ENCODE data around the gene PUS7L.
"Not testable (repeated sequence)": the region's sequence is repeated elsewhere in the genome, so short reads cannot be mapped to it uniquely, and the experiment has no call there.

Gene PUS7L, protein sequence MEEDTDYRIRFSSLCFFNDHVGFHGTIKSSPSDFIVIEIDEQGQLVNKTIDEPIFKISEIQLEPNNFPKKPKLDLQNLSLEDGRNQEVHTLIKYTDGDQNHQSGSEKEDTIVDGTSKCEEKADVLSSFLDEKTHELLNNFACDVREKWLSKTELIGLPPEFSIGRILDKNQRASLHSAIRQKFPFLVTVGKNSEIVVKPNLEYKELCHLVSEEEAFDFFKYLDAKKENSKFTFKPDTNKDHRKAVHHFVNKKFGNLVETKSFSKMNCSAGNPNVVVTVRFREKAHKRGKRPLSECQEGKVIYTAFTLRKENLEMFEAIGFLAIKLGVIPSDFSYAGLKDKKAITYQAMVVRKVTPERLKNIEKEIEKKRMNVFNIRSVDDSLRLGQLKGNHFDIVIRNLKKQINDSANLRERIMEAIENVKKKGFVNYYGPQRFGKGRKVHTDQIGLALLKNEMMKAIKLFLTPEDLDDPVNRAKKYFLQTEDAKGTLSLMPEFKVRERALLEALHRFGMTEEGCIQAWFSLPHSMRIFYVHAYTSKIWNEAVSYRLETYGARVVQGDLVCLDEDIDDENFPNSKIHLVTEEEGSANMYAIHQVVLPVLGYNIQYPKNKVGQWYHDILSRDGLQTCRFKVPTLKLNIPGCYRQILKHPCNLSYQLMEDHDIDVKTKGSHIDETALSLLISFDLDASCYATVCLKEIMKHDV

DNA sequence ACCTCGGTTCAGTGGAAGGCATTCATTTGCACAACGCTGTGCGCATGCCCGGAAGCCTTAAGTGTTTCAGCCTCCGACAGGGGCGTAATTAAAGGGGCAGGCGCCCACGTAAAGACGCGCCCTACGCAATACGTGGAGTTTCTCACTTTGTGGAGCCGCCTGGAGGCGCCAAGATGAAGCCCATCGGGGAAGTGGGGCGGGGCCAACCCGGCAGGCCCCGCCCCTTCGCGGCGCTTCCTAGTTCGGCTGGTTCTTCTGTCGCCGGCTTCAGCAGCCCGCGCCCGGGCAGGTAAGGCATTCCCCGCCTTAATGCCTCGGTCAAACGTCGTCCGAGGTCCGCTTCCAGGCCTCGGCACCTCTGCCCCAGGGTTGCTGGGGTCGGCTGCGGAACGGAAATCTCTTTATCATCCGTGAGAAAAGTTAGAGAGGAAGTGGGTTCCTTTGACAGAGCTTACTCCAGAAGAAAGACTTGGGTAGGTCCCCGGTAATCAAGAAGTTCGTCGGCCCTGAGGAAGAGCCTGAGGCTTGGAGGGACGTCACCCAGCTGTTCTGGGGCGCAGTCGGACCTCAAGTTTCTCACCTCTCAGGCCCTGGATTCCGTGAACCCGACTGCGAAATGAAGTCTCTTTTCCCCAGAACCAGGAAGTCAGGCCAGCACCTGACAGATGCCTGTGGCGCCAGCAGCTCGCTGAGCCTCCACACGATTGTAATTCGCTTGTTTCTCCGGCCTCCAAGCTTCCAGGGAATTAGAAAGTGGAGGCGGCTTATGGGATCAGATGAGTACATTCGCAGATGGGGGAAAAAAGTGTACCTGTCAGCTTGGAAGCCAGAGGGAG, at the start of gene PUS7L, which contains the start of gene IRAK4:
PUS7L (minus strand) TSS at position 63 of the 836 bp plus-strand sequence. CDS start 3,545 bp downstream, outside the sequence.
IRAK4 (plus strand) TSS at position 224 of the 836 bp plus-strand sequence. CDS start 9,161 bp downstream, outside the sequence.
- DNase-seq: peak; percentile 97

DNA sequence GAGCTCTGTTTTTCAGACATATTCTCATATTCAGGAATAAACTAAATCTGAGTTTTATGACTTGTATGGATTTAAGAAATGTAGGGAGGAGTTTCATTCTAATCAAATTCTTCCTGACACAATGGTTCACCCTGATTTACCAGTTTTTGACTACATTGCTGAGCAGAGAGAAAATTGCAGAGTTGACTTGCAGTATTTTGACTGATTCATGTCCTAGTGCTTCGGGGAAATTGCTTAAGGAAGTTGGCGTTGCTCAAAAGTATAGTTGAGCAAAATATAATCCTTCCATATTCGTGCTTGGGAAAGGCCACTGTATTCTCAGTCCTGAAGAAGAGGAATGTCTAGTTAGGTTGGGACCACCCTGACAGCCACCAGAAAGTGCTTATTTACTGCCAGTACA, 48.8 kb upstream of the PUS7L start:
- DNase-seq: no peak

DNA sequence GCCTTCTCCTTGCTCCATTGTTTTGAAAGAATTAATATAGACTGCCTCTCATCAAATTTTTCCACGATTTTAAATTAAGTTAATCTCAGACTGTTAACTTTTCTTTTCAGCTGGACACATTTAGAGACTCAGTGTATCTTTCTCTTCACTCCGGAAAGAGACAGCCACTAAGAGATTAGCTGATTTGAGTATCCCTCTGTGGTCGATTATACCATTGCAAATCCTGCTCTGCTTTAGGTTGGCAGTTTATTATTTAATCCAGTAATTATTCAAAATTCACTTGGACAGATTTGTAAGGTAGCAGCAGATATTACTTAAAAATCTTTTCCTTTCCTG, 48.1 kb upstream of the PUS7L start:
- DNase-seq: no peak

DNA sequence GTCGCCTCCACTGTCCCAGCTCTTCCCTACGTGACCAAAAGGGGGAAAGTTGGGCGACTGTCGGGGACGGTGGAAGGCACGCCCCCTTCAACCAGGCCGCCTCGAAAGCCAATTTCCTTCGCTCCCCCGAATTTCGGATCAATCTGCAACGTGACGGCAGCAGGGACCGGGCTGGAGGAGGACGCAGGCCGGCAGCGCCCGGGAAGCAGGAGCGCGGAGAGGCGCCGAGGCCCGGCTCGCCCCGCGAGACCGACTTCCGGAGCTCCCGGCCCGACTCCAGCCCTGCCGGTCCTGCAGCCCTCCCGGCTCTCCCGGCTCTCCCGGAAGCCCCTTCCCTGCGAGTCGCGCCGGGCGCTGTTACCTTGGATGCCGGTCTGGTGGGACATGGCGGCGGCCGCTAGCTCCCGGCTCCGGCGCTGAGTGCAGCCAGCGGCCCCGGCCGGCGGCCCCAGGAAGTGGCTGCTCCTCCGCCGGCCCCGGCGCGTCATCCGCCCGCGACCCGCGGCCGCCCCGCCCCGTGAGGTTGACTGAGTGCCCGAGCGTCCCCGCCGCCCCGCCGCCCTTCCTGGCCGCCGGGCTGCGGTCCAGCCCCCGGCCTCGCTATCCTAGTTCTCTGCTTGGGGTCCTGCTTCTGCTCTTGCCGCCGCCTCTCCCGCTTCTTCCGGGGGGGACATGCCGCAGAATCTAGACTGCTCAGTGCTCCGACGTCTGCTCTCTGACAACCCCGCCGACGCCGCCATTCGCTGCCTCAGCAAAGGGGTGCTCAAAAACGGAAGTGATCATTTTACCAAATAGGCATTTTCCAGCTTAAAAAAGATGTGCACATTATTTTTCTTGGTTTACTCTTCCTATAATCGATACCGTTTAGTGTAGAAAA, 47.5 kb upstream of the PUS7L start, which contains the start of gene TWF1:
TWF1 (minus strand) TSS at position 458 of the 877 bp plus-strand sequence; CDS start at position 386, 72 bp downstream.
- DNase-seq: peak; percentile 94

DNA sequence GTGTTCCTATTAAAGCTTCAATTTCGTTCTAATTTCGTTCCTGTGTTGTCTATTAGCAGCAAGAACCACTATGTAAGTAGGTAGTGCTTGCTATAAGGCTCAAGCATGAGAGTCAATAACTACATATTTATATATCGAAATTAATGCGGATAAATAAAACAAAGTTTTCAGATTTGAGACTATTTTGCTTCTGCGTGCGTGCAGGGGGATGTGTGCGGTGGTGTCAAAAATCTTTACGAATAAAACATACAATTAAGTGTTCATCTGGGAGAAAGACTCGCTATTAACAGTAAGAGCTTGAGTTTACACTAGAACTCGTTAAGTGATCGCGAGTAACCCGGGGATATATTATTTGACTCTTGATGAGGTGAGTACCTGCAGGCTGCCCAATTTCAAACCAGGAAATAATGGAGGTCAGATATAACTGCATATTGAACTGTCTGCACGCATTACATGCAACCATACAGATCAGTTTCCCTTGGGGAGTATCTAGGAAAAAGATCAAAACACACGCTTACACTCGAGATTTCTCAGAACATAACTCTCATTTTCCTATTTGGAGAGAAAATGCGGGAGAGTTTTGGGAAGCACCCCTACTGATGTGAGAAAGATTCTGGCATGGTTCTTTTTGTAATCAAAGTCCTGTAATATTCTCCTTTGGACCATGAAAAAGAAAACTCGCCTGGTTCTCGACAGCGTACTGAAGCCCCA, 46.7 kb upstream of the PUS7L start:
- no peak for DNase-seq

DNA sequence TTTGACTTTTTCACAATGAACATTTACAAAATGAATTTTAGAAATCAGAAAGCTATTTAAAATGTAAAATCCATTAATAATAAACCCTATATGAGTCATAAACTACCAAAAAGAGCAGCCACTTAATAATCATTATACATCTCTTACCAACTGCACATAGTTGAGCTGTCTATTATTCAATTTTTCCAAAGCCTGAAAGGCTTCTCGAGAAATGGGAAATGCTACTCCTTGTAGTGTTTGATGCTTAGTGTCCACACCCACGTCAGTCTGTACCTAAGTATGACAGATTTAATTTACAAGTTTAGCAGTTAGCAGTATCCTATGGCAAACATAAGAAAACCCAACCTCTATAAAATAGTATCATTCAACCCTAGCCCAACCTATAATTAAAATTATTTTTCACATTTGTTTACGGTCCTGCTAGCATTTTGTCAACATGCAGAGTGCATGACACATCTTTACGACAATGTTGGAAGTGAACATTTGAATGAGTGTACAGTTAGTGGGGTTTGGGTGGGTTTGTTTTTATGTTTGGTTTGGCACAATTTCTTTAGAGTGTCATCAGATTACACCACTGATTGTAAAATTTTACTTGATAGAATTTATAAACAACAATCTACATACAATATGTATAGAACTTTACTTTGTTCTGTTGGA, 39.1 kb upstream of the PUS7L start:
- DNase-seq: no peak

DNA sequence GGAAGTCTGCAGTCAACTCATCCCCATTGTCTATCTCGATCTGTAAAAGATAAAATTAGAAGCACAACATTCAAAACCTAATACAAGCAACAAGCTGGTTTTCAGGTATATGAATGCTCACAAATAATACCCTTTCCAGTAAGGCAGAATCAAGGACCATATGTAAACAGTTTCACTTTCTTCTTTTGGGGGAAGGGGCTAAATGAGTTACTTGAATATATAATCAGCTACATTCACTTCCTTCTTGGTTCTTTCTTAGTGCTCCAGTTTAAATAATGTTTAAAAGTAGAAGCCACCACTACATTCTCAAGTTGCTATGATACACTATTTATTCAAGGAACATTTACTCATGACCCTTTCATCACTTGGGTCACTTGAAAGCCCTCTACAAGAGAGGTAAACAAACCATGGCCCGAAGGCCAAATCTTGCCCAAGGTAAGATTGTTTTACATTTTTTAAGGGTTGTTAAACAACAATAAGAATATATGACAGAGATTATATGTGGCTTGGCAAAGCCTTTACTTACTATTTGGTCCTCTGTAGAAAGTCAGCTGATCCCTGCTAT, 37.2 kb upstream of the PUS7L start:
- DNase-seq: no peak

DNA sequence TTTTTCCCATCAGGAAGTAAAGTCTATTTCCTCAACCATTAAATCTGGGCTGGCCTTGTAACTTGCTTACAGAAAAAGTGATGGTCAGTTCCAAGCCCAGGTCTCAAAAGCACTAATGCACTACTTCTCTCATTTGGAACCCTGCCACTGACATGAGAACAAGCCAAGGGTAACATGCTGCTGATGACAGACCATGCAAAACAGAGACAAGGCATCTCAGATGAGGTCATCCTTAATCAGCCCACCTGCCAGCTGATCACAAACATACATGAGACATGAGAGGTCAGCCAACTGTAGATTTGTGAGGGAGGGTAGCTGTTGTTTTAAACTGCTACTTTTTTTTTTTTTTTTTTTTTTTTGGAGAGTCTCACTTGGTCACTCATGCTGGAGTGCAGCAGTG, 31.4 kb upstream of the PUS7L start:
- peak; percentile 40 for DNase-seq

DNA sequence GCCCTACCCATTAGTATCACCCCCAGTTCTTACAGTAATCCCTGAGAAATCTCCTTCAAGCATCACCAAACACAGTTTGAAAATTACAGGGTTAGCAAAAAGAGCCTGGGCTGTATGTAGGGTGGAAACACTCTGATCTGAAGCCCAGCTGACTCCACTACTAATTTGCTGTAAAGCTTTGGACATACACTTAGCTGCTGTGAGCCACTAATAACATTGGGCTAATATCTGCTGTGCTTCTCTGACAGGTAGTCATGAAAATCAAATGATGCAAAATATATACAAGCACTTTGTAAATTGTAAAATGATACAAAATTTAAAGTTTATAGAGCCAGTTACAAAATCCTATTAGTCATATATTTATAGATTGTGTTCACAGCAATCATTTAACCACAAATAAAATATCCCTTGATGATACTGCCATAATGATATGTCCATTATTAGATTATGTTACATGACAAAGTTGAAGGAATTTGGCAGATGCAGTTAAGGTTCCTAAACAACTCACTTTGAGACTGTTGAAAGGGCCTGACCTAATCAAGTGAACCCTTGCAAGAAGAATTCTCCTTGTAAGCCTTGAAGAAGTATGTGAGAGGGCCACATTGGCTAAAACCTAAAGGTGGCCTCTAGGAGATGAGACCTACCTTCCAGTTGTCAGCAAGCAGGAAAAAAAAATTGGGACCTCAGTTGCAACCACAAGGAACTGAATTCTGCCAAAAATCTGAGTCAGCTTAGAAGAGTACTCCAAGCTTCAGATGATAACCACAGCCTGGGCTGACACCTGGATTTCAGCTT, 28.5 kb upstream of the PUS7L start:
- DNase-seq: no peak

DNA sequence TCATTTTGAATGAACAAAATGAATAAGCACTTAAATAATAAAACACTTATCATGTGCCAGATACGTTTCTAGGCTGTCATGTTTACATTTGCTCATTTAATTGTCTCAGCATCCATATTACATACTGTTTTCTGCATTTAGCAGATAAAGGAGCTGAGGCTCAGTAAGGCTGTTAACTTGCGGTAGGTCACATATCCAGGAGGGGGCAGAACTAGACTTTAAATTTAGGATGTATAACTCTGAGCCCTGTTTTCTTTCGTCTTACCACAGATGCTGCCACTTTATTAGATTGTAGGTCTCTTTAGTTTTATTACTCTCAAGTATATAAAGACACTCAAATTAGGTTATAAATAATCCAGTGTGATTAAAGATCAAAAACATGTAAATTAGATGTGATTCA, 17.9 kb upstream of the PUS7L start:
- DNase-seq: no peak

DNA sequence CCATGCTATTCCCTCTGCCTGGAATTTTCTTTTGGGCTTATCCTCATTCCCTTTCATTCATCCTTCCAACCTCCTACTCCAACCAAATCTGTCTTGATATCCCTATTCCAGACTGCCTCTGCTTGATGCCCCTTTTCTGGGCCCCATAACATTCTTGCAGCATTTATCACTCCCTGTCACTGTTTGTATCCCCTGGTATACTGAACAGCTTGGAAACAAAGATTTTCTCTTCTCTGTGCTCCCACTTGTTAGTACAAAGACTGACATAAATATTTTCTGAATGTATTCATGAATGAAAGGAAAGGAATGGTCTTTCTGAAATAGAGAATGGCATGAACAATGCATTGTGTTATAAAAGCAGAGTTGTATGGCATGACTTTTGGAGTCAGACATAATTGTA, 7.7 kb upstream of the PUS7L start:
- no peak for DNase-seq

DNA sequence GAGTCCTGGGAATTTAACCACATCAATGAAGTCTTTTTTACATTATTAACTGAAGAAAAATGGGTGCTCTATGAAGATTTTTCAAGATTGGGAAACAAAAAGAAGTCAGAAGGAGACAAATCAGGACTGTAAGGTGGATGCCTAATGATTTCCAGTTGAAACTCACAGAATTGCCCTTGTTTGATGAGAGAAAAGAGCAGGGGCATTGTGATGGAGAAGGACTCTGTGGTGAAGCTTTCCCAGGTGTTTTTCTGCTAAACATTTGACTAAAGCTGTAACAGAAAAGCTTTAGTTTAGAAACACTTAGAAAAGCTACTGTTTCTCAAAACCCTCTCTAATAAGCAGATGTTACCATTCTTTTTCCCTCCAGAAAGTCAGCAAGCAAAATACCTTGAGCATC, 5.9 kb upstream of the PUS7L start:
- DNase-seq: no peak

DNA sequence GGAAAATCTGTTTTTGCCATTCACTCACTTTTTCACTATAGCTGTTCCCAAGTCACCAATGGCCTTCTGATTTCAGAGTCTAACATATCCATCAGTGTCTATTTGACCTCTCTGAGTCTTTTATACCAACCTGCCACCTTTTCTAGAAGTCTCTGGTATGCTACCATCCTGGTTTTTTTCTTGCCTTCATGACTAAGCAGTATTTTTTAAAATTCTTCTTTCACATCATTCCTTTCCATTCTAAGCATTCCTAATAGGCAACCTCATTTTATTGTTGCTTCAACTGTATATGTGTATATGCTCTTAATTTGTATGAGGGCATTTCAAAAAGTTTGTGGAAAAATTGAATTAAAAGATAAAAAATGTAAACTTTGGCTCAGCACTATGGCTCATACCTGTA, 5.2 kb upstream of the PUS7L start:
- no peak for DNase-seq

DNA sequence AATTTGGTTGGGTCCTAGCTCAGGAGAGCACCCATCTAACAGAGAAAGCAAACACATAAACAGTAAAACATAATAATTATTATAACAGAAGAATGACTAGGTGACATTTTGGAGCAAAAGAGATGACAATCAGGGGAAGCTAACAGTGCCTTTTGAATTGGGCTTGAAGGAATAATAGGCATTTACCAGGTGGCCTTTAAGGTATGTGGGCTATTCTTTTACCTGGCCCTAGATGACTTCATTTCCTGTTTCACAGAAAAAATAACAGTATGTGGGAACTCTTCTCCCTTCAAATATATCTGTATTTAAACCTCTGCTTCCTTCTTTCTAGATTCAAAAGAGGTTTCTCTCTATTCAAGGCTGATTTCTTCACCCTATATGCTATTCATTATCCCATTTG, 4.0 kb upstream of the PUS7L start:
- no peak for DNase-seq

DNA sequence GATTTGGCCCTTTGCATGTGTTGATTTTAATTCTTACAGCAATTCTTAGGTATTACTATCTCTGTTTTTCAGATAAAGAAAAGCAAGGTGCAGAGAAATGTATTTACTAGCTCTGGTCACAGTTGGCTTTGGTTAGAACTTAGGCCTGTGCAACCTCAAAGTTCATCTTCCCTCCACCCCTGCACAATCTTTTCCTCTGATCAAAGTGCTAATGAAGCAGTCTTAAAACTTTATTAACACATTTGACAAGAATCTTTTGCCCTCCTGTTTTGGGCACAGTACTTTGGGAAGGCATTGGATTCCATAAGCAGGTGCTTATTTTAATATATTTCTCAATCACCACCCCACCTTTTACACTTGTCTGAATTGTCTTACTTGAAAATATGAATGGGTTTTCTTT, 2.9 kb upstream of the PUS7L start:
- DNase-seq: no peak

DNA sequence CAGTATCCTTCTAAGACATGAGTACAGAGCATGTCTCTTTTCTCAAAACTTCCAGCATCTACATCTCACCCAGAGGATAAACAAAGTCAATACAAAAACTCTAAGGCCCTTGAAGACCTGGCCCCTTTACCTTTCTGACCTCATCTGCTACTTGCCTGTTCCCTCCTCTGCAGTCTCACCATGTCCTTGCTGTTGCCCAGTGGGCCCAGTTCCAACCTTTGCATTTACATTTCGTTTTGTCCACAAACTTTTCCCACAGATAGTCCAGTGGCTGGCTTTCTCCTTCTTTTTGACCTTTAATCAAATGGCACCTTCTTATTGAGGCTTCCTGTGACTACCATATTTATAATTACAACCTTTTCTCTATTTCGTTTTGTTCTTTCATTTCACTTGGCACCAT, 1.8 kb upstream of the PUS7L start:
- DNase-seq: no peak

DNA sequence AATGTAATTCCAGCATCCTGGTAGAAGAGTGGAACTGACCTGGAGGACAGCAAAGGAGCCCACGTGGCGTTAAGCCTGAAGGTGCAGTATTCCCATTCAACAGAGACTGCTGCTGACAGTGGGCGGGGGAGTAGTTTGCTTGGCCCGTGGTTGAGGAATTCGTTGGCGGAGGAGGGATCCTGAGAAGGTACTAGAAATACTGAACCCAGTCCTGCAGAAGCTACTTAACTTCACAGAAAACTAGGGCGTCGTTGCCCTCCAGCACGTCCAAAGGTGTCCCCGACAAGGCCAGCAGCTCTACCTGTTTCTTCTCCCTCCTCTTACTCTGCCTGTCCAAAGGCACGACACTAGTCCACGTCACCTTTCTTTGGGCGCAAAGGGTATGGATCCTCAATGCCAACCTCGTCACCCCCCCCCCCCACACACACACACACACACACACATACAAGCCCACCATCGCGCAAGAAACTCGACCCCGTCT, 303 bp downstream of the PUS7L start:
- DNase-seq: peak; percentile 65

DNA sequence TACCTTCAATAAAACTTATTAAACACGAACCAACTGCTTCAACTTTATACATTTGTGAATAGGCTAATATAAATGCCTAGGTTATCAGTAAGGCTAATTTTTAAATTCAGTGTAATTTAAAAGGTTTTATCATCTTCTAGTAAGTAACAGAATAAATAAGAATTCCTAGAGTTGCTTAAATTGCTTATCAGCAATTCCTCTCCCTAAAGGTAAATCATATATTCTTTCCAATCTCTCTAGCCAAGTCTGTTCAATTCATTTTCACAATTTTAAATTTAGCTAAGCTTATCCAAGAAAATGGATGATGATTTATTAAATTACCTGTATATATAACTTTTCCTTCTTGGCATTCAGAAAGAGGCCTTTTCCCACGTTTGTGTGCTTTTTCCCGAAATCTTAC, 4.6 kb downstream of the PUS7L start:
- no peak for DNase-seq

DNA sequence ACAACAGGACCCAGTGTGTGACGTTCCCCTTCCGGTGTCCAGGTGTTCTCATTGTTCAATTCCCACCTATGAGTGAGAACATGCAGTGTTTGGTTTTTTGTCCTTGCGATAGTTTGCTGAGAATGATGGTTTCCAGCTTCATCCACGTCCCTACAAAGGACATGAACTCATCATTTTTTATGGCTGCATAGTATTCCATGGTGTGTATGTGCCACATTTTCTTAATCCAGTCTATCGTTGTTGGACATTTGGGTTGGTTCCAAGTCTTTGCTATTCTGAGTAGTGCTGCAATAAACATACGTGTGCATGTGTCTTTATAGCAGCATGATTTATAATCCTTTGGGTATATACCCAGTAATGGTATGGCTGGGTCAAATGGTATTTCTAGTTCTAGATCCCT, 7.2 kb downstream of the PUS7L start:
- not testable (repeated sequence) for DNase-seq

DNA sequence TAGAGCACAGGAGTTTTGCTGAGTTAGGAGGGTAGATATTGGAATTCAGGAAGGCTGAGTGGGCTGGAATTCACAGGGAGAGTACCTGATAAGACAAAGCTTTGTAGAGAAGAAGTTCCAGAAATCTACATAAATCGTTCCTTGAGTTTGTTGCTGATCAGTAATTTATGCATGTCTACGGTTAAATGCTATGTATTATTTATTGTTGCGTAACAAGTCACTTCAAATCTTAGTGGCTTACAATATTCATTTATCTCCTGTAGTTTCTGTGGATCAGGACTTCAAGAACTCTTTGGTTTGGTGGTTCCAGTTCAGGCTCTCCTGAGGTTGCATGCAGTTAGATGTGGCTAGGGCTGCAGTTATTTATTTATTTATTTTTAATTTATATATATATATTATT, 7.8 kb downstream of the PUS7L start:
- no peak for DNase-seq
